Measurements from ENCODE around the gene PARD6A.

PARD6A gene

DNA sequence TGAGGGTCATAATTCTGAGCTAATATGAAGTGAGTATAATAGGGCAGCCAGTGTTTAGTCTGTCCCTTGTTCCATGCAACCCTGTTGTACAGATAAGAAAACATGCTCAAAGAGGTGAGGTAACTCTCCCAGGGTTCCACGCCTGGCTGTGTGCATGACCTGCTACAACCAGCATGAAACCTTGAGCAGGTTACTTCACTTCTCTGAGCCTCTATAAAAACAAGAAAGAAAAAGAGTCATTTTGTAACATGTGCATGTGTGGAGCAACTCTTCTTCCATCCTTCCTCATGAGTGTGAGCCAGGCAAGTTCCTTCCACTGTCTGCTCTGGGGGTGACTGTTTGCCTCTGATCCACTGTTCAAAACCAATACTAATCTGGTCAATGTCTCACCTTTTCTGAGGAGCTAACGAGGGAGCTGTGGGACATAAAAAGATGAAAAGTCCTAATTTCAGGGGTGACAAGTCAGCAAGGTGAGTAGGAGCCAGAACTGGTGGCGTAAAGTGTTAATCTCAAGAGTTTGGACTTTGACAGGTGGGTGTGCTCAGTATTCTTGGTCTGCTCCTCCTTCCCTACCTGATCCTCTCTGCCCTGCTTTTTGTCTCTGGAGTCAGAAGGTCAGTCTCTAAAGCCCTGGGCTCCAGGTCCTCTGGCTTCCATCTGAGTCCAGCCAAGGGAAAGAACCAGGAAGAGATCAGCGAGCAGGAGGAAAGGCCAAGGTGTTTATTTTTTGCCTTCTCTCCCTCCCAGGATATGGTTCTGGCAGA is 36.8 kb downstream of the PARD6A start:
- no peak for DNase-seq

GRCh38 chr16:67699265-67699664 is 38.5 kb downstream of the PARD6A start:
- no peak for DNase-seq

DNA sequence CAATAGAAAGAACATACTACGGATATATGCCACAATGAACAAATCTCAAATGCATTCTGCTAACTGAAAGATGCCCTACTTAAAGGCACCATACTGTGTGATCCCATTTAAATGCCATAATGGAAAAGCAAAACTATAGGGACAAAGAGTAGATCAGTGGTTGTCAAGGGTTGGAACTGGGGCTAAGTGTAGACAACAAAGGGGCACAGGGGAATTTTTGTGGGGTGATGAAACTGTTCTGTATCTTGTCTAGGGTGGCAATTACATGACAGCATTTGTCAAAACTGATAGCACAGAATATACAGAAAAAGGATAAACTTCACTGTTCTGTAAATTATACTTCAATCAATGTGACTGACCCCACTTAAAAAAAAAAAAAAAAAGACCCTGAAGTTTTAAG is 40.7 kb downstream of the PARD6A start:
- DNase-seq: no peak

DNA sequence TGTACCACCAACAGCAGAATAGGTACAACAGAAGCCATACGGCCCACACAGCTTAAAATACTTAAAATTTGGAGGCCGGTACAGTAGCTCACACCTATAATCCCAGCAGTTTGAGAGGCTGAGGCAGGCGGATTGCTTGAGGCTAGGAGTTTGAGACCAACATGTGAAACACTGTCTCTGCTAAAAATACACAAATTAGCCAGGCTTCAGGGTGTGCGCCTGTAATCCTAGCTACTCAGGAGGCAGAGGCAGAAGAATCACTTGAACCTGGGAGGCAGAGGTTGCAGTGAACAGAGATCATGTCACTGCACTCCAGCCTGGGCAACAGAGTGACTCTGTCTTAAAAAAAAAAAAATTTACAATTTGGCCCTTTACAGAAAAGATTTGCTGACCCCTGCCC is 41.4 kb downstream of the PARD6A start:
- DNase-seq: no peak

DNA sequence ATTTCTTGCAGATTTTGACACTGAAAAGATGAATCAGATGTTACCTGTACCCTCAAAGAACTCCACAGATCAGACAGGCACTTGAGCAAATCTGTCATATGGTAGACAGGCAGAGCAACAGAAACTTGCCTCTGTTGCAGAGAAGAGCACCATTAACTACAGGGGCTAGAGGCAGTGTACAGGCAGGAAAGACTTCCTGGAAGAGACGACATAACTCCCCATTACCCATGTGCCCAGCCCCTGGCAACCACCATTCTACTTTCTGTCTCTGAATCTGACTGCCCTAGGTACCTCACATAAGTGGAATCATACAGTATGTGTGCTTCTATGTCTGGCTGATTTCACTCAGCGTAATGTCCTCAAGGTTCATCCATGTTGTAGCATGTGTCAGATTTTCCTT is 42.9 kb downstream of the PARD6A start:
- peak; percentile 35 for DNase-seq

DNA sequence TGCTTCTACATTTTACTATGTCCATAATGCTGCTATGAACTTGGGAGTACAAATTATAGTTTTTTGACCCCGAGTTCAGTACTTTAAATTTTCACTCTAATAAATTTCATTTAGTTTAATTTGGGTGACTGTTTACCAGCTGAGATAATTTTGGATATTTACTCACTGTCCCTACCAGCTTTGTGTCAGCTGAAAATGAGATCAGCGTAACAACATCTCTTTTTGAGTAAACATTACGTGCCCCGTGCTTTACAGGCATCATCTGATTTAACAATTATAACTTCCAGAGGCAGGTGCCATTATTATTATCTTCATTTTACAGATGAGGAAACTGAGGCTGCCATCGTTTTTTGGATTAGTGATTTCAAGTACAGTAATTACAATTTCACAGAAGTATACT is 43.4 kb downstream of the PARD6A start:
- no peak for DNase-seq

DNA sequence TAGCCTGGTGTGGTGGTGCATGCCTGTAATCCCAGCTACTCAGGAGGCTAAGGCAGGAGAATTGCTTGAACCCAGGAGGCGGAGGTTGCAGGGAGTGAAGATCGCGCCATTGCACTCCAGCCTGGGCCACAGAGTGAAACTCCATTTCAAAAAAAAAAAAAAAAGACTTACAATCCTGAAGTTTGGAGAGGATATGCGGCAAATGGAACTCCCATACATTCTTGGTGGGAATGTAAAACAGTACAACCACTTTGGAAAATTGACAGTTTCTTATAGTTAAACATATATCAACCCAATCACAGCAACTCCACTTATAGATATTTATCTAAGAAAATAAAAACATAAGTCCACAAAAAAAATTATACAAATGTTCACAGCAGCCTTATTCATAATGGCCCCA is 46.5 kb downstream of the PARD6A start:
- no peak for DNase-seq

DNA sequence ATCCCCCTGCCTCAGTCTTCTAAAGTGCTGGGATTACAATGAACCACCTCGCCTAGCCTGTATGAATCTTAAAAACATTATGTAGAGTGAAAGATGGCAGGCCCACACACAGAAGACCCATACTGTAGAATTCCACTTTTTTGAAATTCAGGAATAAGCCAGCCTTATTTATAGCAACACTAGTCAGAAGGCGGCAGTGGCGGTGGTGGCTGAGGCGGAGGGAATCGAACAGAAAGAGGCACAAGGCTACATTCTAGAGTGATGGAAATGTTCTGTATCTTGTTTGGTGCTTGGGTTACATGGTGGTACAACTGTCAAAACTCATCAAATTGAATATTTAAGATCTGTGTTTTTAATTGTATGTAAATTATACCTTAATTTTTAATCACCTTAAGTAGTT is 47.0 kb downstream of the PARD6A start:
- DNase-seq: no peak

GRCh38 chr16:67708368-67708771 is 47.6 kb downstream of the PARD6A start:
- no peak for DNase-seq

- DNase-seq: no peak
These were observed 48.3 kb downstream of the PARD6A start for GRCh38 chr16:67709050-67709449.

GRCh38 chr16:67710607-67711006 is 49.8 kb downstream of the PARD6A start:
- DNase-seq: no peak

Measured in activated CD4-positive, alpha-beta T cell treated with anti-CD3 and anti-CD28 coated beads, Interleukin-2, amount 50 U/mL, for 16 hours (primary cell).